ENCODE measurements around the gene TRIP10. TPM values are rescaled to one million over a fixed set of nuclear protein-coding genes. Genes with fewer than 3 reads are reported as not detected.

Gene TRIP10
- total and polyA plus RNA-seq, 2 of the 13 experiments (the other 11 are each of a cell fraction or from before 2014, with no cell fraction given) = 32.5 to 33.2 TPM

- peak; percentile 86; the same call in 1 of the 2 replicates for TF ChIP-seq ETV5 (CRISPR knock-in tag; IDR thresholded peaks at IDR 0.05; ENCODE audit: borderline replicate concordance)
- no peak for TF ChIP-seq ZNF749 (CRISPR knock-in tag; IDR thresholded peaks at IDR 0.05; ENCODE audit: borderline replicate concordance)
- peak; percentile 70; the same call in 1 of the 2 replicates for TF ChIP-seq BRD4 (CRISPR knock-in tag; IDR thresholded peaks at IDR 0.05)
- no peak for TF ChIP-seq ZNF704 (CRISPR knock-in tag; IDR thresholded peaks at IDR 0.05; ENCODE audit: borderline replicate concordance)
- TF ChIP-seq HNF4G (IDR thresholded peaks at IDR 0.05; ENCODE audit: borderline replicate concordance, low read depth, low read length) = no peak
- TF ChIP-seq HNF4G (CRISPR knock-in tag; IDR thresholded peaks at IDR 0.05; ENCODE audit: borderline replicate concordance, low read depth) = 0 out of 2 replicates have a peak, but pooled peaks have one; percentile 40
- TF ChIP-seq RARA (CRISPR knock-in tag; IDR thresholded peaks at IDR 0.05) = peak; percentile 89
- peak; percentile 70; the same call in 1 of the 2 replicates for TF ChIP-seq ZSCAN9 (CRISPR knock-in tag; IDR thresholded peaks at IDR 0.05; ENCODE audit: borderline replicate concordance)
- no peak for TF ChIP-seq ZMAT3 (CRISPR knock-in tag; conservative IDR thresholded peaks at IDR 0.05)
- TF ChIP-seq ZNF780A (CRISPR knock-in tag; IDR thresholded peaks at IDR 0.05) = no peak
- TF ChIP-seq, protein P1, sequence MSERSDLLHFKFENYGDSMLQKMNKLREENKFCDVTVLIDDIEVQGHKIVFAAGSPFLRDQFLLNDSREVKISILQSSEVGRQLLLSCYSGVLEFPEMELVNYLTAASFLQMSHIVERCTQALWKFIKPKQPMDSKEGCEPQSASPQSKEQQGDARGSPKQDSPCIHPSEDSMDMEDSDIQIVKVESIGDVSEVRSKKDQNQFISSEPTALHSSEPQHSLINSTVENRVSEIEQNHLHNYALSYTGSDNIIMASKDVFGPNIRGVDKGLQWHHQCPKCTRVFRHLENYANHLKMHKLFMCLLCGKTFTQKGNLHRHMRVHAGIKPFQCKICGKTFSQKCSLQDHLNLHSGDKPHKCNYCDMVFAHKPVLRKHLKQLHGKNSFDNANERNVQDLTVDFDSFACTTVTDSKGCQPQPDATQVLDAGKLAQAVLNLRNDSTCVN (CRISPR knock-in tag; IDR thresholded peaks at IDR 0.05; ENCODE audit: borderline replicate concordance) = peak; percentile 71; the same call in 1 of the 2 replicates
- peak; percentile 67 for TF ChIP-seq NR2C2 (CRISPR knock-in tag; IDR thresholded peaks at IDR 0.05; ENCODE audit: borderline replicate concordance)
- no peak for TF ChIP-seq PTBP1 (IDR thresholded peaks at IDR 0.05; ENCODE audit: low read depth, low read length, poor library complexity, severe bottlenecking)
- TF ChIP-seq, protein P2, sequence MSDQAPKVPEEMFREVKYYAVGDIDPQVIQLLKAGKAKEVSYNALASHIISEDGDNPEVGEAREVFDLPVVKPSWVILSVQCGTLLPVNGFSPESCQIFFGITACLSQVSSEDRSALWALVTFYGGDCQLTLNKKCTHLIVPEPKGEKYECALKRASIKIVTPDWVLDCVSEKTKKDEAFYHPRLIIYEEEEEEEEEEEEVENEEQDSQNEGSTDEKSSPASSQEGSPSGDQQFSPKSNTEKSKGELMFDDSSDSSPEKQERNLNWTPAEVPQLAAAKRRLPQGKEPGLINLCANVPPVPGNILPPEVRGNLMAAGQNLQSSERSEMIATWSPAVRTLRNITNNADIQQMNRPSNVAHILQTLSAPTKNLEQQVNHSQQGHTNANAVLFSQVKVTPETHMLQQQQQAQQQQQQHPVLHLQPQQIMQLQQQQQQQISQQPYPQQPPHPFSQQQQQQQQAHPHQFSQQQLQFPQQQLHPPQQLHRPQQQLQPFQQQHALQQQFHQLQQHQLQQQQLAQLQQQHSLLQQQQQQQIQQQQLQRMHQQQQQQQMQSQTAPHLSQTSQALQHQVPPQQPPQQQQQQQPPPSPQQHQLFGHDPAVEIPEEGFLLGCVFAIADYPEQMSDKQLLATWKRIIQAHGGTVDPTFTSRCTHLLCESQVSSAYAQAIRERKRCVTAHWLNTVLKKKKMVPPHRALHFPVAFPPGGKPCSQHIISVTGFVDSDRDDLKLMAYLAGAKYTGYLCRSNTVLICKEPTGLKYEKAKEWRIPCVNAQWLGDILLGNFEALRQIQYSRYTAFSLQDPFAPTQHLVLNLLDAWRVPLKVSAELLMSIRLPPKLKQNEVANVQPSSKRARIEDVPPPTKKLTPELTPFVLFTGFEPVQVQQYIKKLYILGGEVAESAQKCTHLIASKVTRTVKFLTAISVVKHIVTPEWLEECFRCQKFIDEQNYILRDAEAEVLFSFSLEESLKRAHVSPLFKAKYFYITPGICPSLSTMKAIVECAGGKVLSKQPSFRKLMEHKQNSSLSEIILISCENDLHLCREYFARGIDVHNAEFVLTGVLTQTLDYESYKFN (CRISPR knock-in tag; conservative IDR thresholded peaks at IDR 0.05) = peak; percentile 93
- peak; percentile 63 for TF ChIP-seq ZFY (CRISPR knock-in tag; IDR thresholded peaks at IDR 0.05)
- no peak for TF ChIP-seq ZNF737 (CRISPR knock-in tag; IDR thresholded peaks at IDR 0.05; ENCODE audit: borderline replicate concordance)
- no peak for TF ChIP-seq ZNF761 (CRISPR knock-in tag; conservative IDR thresholded peaks at IDR 0.05)
- TF ChIP-seq ZSCAN20 (CRISPR knock-in tag; IDR thresholded peaks at IDR 0.05; ENCODE audit: borderline replicate concordance) = no peak
- TF ChIP-seq, protein P3, sequence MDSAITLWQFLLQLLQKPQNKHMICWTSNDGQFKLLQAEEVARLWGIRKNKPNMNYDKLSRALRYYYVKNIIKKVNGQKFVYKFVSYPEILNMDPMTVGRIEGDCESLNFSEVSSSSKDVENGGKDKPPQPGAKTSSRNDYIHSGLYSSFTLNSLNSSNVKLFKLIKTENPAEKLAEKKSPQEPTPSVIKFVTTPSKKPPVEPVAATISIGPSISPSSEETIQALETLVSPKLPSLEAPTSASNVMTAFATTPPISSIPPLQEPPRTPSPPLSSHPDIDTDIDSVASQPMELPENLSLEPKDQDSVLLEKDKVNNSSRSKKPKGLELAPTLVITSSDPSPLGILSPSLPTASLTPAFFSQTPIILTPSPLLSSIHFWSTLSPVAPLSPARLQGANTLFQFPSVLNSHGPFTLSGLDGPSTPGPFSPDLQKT (CRISPR knock-in tag; IDR thresholded peaks at IDR 0.05; ENCODE audit: borderline replicate concordance) = no peak
- no peak for TF ChIP-seq WIZ (CRISPR knock-in tag; IDR thresholded peaks at IDR 0.05)
- no peak for TF ChIP-seq ZNF224 (CRISPR knock-in tag; IDR thresholded peaks at IDR 0.05)
- TF ChIP-seq PRMT3 (CRISPR knock-in tag; IDR thresholded peaks at IDR 0.05; ENCODE audit: borderline replicate concordance, low read depth) = no peak
- no peak for TF ChIP-seq ZNF234 (CRISPR knock-in tag; conservative IDR thresholded peaks at IDR 0.05)
Measured at GRCh38 chr19:6730153-6730804, 9.2 kb upstream of the TRIP10 start (continued).

All from HepG2 (cell line).